ENCODE data around the gene SULT1C2.
A peak's percentile ranks its signal among the peaks of the same experiment; 100 is the strongest.
"Not testable (repeated sequence)": the region's sequence is repeated elsewhere in the genome, so short reads cannot be mapped to it uniquely, and the experiment has no call there.

The SULT1C2 gene

DNA sequence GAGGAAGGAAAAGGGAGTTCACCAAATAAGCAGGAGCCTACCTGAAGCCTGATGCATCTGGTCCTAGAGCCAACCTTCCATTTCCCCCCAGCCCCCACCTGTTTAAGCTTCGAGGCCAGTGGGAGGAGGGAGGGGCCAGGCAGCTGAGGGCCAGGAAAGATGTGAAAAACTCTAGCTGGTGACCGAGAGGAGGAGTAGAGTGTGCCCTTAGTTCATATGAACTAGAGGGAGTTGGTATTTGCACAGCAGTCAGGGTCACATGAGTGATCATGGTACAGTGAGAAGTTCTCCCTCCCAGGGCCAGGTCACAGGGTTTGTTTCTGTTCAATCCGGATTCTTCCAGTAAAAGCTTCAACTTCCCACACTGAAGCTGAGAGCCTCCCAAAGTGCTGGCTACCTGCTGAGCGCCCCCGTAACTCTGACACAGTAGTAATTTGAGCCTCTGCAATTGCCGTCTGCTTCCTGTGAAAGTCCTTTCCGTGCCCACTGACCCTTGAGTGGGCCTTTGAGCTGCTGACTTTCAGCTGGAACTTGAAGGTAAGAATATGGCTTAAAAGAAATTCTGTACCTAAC is at the start of gene SULT1C2:
SULT1C2 (plus strand) TSS at position 362 of the 573 bp plus-strand sequence. CDS start 4,773 bp downstream, outside the sequence.
- peak in 1 of 58 donors; percentile 12 for DNase-seq

DNA sequence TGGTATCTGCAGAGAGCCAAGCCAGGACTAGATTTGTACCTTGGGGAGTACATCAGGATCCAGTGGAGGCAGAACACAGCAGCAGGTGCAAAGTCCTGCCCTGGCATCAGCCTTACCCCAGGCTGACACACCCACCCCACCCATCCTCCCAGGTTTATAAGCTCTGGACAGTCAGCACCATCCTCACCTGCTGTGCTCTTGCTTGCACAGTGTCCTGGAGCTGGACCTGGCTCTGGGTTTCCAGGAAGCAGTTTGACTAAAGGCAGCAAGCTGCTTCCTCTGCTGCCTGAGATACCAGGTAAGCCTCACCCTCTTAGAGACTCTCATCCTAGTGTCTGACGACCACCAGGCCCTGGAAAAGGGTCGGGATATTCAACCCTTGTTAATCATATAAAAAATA is 48.9 kb upstream of the SULT1C2 start, which contains the start of gene SULT1C3:
SULT1C3 (plus strand) TSS at position 183 of the 400 bp plus-strand sequence. CDS start 7,227 bp downstream, outside the sequence.
- no peak for DNase-seq

DNA sequence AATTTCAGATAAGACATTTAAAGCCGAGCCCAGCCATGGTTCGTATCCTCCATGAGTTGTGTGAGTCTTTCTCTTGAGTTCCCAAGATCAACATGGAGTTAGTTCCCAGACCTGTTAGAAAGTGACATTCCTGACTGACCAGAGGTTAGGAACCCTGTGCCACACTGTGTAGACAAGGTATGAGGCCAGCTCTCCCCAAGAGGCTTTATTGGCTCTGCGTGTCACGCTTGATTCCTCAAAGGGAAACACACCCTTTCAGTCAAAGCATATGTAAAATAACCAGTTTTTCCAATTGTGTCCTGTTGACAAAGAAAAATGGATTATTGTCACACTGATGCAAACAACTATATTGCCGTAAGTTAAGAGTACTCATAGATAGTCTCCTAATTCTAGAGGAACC is 47.7 kb upstream of the SULT1C2 start:
- DNase-seq, result no peak

DNA sequence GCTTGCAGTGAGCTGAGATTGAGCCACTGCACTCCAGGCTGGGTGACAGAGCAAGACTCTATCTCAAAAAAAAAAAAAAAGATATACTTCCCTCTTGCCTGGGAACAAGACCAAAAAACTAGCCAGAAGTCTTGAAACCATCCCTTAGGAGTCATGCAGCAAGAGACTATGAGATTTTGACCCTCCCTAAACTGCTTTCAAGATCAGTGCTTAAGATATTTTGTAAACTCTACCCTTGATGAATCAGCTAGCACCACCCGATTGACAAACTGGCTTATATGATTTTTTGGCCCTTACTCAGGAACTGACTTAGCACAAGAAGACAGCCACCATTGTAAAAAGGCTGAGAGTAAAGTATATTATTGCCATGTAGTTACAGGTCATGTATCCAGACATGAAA is 45.1 kb upstream of the SULT1C2 start:
- DNase-seq, result no peak

DNA sequence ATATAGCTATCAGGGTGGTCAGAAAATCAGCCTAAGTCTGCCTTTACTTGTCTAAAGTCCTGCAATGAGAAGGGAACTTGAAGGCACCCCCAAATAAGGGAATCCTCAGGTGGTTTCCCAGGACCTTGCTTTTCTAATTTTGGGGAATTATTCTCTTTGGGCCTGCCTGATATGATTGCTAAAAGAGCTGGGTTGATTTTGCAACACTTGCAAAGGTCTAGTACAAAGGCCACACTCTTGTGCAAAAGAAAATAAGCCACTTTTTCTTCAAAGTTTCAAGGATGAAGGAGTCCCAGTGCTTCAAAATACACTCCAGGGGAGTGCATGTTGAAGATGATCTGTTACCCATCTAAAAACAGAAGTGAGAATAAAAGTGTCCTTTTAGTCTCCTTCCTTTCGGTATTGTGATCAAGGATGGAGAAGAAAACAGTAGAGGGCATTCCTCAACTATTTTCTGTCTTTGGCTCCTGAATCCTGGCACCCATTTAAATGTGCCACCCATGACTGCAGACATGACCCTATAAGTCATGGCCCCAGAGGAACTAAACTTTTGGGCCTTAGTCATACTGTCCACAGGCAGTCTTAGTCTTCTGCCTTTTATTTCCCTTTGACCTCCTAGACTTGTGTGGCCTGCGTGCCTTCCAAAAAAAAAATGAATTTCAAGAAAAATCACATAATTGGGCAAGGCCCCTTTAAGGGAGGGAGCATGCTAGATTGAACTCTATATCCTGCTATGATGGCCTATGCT is 43.9 kb upstream of the SULT1C2 start:
- DNase-seq, result no peak

DNA sequence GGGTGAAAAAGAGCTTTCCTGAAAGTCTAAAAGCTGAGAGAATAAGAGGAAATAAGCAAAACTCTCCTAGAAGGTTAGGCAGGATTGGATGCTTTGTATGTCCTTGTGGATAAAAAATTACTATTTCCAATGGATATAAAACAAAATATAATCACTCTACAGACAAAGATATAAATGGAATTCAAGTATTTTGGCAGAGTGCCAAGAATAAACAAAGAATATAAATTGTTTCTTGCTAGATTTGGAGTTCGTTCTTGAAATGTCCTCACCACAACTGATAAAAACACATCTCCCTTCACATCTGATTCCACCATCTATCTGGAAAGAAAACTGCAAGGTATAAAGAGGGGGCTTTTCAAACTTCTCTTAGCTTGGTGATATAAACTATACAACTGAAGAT is 35.6 kb upstream of the SULT1C2 start:
- DNase-seq, result no peak

DNA sequence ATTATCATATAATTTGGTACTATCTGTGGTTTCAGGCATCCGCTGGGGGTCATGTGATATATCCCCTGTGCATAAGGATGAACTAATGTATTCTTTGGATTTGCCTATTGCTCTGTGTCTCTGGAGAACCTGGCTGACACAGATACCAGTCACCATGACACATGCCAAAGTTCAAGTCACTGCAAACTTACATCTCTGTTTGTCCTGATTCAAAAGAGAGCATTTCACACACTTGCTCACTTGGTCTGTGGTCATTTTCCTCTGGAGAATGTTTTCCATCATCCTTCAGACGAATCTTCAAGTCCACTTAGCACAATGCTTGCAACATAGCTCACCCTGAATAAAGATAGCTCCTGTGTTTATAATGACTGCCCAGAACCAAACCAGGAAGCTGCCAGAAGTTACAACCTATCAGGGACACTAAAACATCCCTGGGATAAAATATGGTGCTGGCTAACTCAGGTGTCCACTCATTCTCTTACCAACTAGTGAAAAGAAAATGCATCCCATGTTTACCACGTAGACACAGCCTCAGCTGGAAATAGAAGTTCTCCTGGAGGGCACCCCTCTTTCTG is 30.9 kb upstream of the SULT1C2 start:
- DNase-seq, result no peak

DNA sequence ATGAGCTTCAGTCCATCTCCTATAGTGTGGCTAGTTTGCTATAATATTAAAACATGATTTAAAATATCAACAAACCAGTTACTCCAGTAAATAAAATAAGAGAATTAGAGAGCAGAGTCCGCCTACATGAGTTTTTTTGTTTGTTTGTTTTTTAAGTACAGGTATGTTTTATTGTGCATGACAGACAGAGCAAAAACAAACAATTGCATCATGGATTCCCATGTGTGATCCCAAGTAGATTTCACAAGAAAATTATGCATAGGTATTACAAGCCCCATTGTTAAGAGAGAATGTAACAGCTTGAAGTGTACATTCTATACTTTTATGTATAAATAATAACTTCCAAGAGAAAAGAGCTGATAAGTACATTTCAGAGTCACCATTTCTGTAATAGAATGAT is 27.9 kb upstream of the SULT1C2 start:
- DNase-seq, result no peak

DNA sequence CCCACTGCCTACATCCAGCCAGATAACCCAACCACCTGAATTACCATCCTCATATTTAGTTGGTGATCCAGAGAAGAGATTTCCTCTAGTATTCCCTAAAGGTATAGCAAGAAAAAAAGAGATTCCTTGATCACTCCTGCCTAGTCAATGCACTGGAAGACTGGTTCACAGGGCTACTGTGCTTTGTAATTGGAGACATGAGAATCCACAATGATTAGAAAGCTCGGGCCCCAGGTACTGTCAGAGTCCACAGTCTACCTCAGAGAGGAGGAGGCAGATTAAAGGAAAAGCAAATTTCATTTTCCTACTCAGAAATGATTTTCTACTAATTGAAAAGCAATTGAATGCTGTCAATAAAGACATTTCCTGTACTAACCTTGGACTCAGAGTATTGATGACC is 26.7 kb upstream of the SULT1C2 start:
- DNase-seq, result no peak

DNA sequence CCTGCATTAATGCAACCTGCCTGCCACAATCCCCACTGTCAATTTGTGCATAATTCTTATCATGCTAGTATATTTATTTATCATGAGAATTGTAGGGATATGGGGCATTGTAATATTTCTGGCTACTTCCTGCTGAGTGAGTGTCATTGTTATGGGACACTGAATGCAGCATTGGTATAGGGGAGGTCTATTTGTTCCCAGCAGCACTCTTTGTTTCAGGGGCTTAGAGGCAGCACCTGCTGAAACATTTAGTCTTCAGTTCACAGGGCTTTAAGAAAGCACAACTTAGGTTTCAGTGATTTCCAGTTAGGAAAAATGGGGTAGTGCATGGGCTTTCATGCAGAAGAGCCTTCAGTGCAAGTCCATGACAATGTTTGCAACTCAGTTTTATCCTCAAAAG is 25.3 kb upstream of the SULT1C2 start:
- DNase-seq, result no peak

DNA sequence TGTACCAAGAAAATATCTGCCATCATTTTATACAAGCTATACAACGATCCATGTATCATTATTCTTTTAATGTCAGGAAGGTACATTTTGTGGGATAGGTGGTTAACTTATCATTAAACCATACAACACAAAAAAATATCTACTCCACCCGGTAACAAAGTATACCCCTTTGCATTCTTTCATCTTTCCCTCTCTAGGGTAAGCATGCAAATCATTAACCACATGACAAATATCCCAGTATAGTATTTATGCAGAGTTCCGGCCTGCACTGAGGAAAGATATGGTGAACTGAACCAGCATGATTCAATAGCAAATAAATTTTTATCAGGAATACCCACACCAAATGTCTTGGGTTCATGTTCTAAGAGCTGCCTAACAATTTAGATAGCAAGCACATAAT is 22.5 kb upstream of the SULT1C2 start:
- DNase-seq, result no peak

DNA sequence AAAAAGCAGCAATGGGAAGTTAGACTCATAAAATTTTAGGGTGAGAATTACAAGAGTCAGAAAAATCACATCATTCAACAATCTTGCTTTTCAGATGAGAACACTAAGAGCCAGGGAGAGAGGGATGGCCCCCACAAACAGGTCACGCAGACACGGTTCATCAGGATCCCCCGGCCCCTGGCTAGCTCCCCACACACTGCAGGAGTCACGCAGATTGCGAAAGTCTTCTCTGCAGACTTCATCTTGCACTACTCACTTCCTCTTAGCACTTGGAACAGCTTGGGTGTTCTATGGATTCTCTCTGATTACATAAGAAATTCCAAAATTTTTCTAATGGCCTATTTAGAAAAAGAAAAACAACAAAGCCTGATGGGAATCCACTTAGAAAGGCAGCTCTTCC is 21.6 kb upstream of the SULT1C2 start:
- peak in 1 of 58 donors; percentile 17 for DNase-seq

DNA sequence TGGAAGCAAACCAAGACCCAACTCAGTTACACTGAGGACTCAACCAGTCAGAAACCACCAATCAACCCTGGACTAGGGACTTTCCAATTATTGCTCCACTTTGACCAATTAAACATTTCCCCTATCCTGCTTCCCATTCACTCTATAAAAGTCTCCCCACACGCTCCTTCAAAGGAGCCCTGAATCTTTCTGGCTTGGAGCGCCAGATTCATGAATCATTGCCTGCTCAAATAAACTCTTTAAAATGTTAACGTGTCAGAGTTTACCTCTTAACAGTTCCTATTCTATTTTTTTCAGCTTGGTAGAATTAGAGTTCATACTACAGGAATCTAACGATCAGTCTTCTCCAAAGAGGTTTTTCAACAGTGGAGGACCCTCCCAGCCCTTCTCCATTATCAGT is 20.7 kb upstream of the SULT1C2 start:
- DNase-seq, result no peak

DNA sequence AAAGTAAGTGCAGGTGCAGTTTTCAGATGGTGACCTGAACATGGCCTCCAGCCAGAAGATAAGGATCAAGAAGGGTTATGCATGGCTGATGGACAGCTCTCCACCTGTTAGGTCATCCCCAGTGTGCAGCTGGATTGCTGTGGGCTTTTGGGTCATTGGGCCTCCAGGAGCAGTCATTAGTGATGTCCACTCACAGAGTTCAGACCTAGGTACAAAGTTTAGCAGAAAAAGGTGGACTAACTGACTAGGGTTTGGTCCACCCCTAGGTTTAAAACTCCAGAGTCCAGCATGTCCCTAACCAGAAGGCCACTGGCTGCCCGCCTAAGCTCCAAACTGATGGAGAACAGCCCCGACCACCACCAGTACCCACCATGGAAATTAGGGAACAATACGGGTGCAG is 18.3 kb upstream of the SULT1C2 start:
- no peak for DNase-seq

DNA sequence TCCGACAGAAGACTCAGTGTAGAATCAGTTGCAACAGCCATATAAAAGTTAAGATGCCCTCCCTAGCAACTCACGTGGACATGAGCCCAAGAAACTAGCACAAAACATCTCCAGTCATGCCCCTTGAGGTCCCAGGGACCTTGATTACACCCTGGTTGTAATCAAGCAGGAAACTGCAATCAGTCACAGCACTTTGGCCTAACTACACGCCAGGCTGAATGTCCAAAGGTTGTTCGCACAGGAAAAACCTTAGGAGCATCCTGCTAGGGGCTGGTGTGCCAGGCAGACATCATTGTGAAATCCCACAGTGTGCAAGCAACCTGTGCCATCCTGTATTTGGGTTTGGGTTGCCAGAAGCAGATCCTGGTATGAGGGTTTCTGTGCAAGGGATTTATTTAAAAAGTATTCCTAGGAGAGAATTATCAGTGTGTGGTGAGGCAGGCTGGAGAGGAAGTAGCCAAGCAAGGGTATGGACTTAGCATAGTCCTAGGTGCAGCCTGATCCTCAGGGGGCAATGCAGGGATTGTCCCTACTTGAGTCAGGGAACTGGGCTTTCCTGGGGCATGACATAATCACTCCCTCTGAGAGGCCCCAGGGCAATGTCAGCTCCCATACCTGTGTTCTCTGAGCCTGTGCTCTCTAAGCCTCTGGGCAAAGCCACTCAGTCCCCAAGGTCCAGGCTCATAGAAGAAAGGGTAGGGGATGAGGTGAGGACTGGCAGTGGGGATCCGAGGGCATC is 17.8 kb upstream of the SULT1C2 start:
- no peak for DNase-seq

DNA sequence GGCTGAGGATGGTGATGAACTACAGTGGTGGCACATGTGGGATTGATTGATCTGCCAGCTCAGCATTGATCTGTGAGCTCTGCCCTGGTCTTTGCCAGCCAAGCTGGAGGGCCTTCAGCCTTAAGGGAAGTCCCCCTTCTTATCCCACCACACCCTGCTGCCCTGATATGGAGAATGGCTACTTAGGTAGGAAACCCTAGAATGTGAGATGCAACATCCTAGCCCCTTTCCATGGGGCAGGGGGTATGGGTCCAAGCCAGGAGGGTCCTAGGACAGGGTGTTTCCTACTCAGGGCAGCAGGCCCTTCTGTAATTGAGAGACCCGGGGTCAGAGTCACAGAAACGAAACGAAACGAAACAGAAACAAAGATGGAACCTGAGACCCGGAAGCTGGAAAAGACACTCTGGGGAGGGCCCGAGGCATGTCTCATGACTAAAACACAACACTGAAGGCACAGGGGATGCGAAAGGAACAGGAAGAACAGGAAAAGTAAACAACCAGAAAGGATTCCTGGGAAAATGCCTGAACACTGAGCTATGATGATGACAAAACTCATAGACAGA is 16.9 kb upstream of the SULT1C2 start:
- DNase-seq, result no peak

DNA sequence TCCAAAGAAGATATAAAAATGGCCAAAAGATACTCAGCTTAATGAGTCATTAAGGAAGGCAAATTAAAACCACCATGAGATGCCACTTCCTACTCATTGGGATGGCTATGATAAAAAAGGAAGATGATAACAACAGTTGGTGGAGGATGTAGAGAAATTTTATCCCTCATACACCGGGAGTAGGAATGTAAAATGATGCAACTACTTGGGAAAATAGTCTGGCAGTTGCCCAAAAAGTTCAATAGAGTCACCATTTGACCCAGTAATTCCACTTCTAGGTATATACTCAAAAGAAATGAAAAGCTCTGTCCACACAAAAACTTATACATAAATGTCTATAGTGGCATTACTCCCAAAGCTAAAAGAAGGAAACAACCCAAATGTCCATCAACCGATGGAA is 10.1 kb upstream of the SULT1C2 start:
- no peak for DNase-seq

DNA sequence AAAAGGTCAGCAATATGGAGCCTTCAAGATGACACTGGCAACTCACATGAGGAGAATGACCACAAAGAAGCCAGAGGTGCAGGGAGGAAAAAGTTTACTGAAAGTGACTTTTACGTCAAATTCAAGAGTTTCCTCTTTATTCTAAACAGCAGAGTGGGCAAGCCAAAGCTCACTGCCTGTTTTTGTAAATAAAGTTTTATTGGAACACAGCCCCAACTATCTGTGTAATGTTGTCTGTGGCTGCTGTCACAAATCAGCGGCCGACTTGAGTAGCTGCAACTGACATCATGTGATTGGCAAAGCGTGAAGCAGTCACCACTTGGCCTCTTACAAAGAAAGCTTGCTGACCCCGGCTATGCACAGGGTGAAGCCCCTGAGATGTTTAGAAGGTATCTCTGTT is 9.2 kb upstream of the SULT1C2 start:
- DNase-seq, result no peak

DNA sequence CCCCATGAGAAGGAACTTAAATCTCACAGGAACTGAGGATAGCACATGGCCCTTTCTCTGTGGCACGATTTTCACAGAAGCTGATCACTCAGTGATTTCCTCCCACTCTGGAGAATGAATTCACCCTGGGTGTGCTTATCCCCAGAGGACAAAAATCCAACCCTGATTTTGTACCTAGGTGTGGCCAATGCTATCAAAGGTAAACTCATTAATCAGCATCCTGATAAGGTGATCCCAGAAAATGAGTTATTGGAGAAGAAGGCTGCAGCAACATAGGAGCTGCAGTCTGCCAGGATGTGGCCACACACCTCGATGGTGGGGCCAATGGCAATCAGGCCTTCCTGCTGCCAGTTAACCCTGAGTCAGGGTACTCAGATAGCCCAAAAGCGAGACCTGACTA is 8.2 kb upstream of the SULT1C2 start:
- no peak for DNase-seq

DNA sequence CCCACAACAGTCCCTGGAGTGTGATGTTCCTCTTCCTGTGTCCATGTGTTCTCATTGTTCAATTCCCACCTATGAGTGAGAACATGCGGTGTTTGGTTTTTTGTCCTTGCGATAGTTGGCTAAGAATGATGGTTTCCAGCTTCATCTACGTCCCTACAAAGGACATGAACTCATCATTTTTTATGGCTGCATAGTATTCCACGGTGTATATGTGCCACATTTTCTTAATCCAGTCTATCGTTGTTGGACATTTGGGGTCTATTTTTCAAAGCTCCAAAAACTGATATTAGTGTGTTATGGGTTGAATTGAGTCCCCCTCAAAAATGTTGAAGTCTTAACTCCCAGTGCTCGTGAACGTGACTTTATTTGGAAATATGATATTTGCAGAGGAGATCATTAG is 4.1 kb upstream of the SULT1C2 start:
- DNase-seq, result not testable (repeated sequence)

DNA sequence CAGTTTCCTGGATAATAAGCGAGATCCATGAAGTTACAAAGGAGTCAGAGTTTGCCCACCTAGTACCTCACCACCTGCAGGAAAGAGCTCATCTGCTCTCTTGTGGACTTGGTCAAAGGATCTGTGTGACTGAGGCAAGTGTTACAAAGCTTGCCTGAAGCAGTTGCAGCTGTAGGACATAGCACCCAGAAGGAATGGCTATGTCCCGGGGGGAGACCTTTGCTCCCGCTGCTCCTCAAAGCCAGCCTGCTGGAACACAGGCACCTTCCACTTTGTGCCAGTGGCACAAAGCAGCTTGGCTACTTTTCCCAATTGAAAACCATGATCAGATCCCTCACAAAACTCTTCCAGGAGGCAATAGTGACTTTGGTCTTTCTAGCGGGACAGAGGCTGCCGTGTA is 3.1 kb upstream of the SULT1C2 start:
- no peak for DNase-seq

DNA sequence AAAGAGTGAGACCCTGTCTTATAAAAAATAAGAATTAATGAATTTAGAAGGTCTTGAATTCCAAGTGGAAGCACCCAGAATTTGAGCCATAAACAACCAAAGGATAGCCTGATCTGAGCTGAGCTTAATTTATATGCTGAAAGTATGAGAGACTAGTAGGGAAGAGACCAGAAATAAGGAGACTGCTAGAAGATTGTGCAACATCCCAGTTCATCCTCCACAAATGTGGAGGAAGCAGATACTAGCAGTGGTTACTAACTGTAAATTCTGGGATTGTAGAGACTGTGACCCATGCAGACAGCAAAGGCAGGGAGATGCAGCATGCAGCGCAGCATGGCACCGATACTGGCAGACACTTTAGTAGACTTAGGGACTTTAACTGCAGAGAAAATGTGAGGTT is 1.5 kb upstream of the SULT1C2 start:
- no peak for DNase-seq

Measured in anterior cingulate cortex (tissue), 58 donors.